A673 (cell line): Measurements from ENCODE around the gene AKAP7.

Experiments
- EZH2 ChIP-seq: fragments of 200-600 bp; sonication (generic); IDR thresholded peaks from 2 replicates; pipeline ENCODE4 v1.6.1; 2017; ENCODE audit warnings: borderline replicate concordance, low read depth, mild to moderate bottlenecking, mixed read lengths, antibody characterized with exemption, low read length; ENCODE audit not compliant: poor library complexity, severe bottlenecking
- TF ChIP-seq, protein P1 (sequence below): fragments of 300-800, 200-600 bp; sonication (generic); conservative IDR thresholded peaks from 2 replicates; pipeline ENCODE4 v1.5.1; 2017; ENCODE audit warnings: low read depth, mild to moderate bottlenecking, antibody characterized with exemption, low read length, moderate library complexity, mixed read lengths

DNA sequence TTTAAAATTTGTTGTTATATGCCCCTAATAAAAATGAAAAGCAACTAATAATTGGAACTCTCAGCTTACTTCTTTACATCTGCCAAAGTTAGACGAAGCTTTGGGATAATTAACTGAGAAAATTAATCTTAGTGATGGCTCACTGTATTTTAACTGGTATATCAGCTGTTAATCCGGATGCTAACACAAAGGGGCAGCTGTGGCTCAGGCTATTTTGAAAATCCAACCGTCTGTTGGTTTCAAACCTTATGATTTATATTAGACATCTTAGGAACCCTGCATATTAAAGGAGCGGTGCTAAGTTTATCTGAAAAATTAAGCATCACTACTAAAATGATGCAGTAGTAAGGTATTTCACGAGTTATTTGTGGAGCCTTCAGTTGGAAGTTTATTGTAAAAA is 96.6 kb downstream of the AKAP7 start:
- TF ChIP-seq, protein P1, sequence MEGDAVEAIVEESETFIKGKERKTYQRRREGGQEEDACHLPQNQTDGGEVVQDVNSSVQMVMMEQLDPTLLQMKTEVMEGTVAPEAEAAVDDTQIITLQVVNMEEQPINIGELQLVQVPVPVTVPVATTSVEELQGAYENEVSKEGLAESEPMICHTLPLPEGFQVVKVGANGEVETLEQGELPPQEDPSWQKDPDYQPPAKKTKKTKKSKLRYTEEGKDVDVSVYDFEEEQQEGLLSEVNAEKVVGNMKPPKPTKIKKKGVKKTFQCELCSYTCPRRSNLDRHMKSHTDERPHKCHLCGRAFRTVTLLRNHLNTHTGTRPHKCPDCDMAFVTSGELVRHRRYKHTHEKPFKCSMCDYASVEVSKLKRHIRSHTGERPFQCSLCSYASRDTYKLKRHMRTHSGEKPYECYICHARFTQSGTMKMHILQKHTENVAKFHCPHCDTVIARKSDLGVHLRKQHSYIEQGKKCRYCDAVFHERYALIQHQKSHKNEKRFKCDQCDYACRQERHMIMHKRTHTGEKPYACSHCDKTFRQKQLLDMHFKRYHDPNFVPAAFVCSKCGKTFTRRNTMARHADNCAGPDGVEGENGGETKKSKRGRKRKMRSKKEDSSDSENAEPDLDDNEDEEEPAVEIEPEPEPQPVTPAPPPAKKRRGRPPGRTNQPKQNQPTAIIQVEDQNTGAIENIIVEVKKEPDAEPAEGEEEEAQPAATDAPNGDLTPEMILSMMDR: peak; percentile 37
- no peak for TF ChIP-seq EZH2
